H9 (cell line): Measurements from ENCODE around the gene P4HA3. TPM values are rescaled to one million over a fixed set of nuclear protein-coding genes. Genes with fewer than 3 reads are reported as not detected.

ENCODE experiments used
- DNase-seq: peaks from one replicate; pipeline ENCODE4 v3.0.0-alpha.2; 2017
- H2AFZ ChIP-seq: one replicate; pipeline ENCODE4 v1.6.1; 2013; ENCODE audit warnings: mild to moderate bottlenecking, low read length, control low read depth, moderate library complexity
- H2AK5ac ChIP-seq: 2 replicates; pipeline ENCODE4 v1.6.1; 2013; ENCODE audit warnings: low read length, control low read depth, mixed read lengths; ENCODE audit not compliant: insufficient read length
- H2BK120ac ChIP-seq: one replicate; pipeline ENCODE4 v1.6.1; 2013; ENCODE audit warnings: low read depth, mild to moderate bottlenecking, low read length, control low read depth, inconsistent platforms; ENCODE audit not compliant: poor library complexity, severe bottlenecking
- H2BK12ac ChIP-seq: 2 replicates; pipeline ENCODE4 v1.6.1; 2013; ENCODE audit warnings: low read length, control low read depth, mixed read lengths, low read depth; ENCODE audit not compliant: insufficient read length
- H2BK15ac ChIP-seq: 2 replicates; pipeline ENCODE4 v1.6.1; 2013; ENCODE audit warnings: low read depth, low read length, control low read depth
- H2BK20ac ChIP-seq: one replicate; pipeline ENCODE4 v1.6.1; 2013; ENCODE audit warnings: low read depth, mild to moderate bottlenecking, low read length, control low read depth, inconsistent platforms; ENCODE audit not compliant: poor library complexity, severe bottlenecking
- H2BK5ac ChIP-seq: 2 replicates; pipeline ENCODE4 v1.6.1; 2013; ENCODE audit warnings: low read length, control low read depth, mixed read lengths; ENCODE audit not compliant: insufficient read length
- H3K14ac ChIP-seq: 2 replicates; pipeline ENCODE4 v1.6.1; 2013; ENCODE audit warnings: low read length, control low read depth; ENCODE audit not compliant: insufficient read depth
- H3K18ac ChIP-seq: 2 replicates; pipeline ENCODE4 v1.6.1; 2013; ENCODE audit warnings: low read depth, mild to moderate bottlenecking, mixed read lengths, low read length, control low read depth; ENCODE audit not compliant: insufficient read length
- H3K23ac ChIP-seq: 2 replicates; pipeline ENCODE4 v1.6.1; 2013; ENCODE audit warnings: low read length, control low read depth, mixed read lengths, low read depth; ENCODE audit not compliant: insufficient read length
- H3K23me2 ChIP-seq: 2 replicates; pipeline ENCODE4 v1.6.1; 2013; ENCODE audit warnings: low read depth, mild to moderate bottlenecking, mixed read lengths, low read length, control low read depth; ENCODE audit not compliant: insufficient read length, poor library complexity, severe bottlenecking
- H3K27ac ChIP-seq: 2 replicates; pipeline ENCODE4 v1.5.1; 2013; ENCODE audit warnings: low read length, control low read depth, mixed read lengths, low read depth; ENCODE audit not compliant: insufficient read length
- H3K27me3 ChIP-seq: 2 replicates; pipeline ENCODE4 v1.6.1; 2013; ENCODE audit warnings: low read length, control low read depth, inconsistent platforms; ENCODE audit not compliant: insufficient read depth
- H3K4ac ChIP-seq: 2 replicates; pipeline ENCODE4 v1.6.1; 2013; ENCODE audit warnings: low read depth, mild to moderate bottlenecking, control low read depth, inconsistent platforms, low read length, moderate library complexity
- H3K4me1 ChIP-seq: 2 replicates; pipeline ENCODE4 v1.6.1; 2013; ENCODE audit warnings: low read length, control low read depth, inconsistent platforms; ENCODE audit not compliant: insufficient read depth
- H3K4me2 ChIP-seq: 2 replicates; pipeline ENCODE4 v1.6.1; 2013; ENCODE audit warnings: low read length, control low read depth, mixed read lengths; ENCODE audit not compliant: insufficient read length, insufficient read depth
- H3K56ac ChIP-seq: 2 replicates; pipeline ENCODE4 v1.6.1; 2013; ENCODE audit warnings: low read depth, mild to moderate bottlenecking, mixed read lengths, low read length, control low read depth; ENCODE audit not compliant: insufficient read length
- H3K79me1 ChIP-seq: 2 replicates; pipeline ENCODE4 v1.6.1; 2013; ENCODE audit warnings: low read depth, mild to moderate bottlenecking, moderate library complexity, low read length, control low read depth, inconsistent platforms; ENCODE audit not compliant: insufficient read depth, poor library complexity, severe bottlenecking
- H3K79me2 ChIP-seq: 2 replicates; pipeline ENCODE4 v1.6.1; 2013; ENCODE audit warnings: low read length, control low read depth, inconsistent platforms; ENCODE audit not compliant: insufficient read depth
- H3K9ac ChIP-seq: 2 replicates; pipeline ENCODE4 v1.6.1; 2013; ENCODE audit warnings: low read length, control low read depth, mixed read lengths; ENCODE audit not compliant: insufficient read length; ENCODE audit errors: extremely low read depth
- H3K9me3 ChIP-seq: one replicate; pipeline ENCODE4 v1.6.1; 2013; ENCODE audit warnings: low read depth, low read length, inconsistent platforms; ENCODE audit not compliant: control insufficient read depth
- H3T11ph ChIP-seq: one replicate; pipeline ENCODE4 v1.6.1; 2013; ENCODE audit warnings: mild to moderate bottlenecking, low read length, control low read depth, inconsistent platforms
- H4K20me1 ChIP-seq: one replicate; pipeline ENCODE4 v1.6.1; 2013; ENCODE audit not compliant: control insufficient read depth, insufficient read length, insufficient read depth
- H4K5ac ChIP-seq: 2 replicates; pipeline ENCODE4 v1.6.1; 2013; ENCODE audit warnings: low read depth, mild to moderate bottlenecking, mixed read lengths, low read length, control low read depth; ENCODE audit not compliant: insufficient read length
- H4K8ac ChIP-seq: replicated peaks from 2 replicates; pipeline ENCODE4 v1.6.1; 2013; ENCODE audit warnings: low read length, control low read depth, mixed read lengths, low read depth; ENCODE audit not compliant: insufficient read length
- H4K91ac ChIP-seq: 2 replicates; pipeline ENCODE4 v1.6.1; 2013; ENCODE audit warnings: low read depth, mild to moderate bottlenecking, moderate library complexity, mixed read lengths, low read length, control low read depth; ENCODE audit not compliant: insufficient read length
- H3K27ac Mint-ChIP-seq, 3 experiments: 2 replicates in 2 of 3; 3 replicates in 1 of 3; pipeline ENCODE4 v1.8.0; 2020 to 2021; ENCODE audit warnings: mixed read lengths in 3 of 3, mild to moderate bottlenecking in 1 of 3, moderate library complexity in 1 of 3
- H3K27me3 Mint-ChIP-seq: 2 replicates; pipeline ENCODE4 v1.8.0; 2021; ENCODE audit warnings: low read depth, mild to moderate bottlenecking, moderate library complexity, mixed read lengths
- H3K36me3 Mint-ChIP-seq, 3 experiments: 2 replicates in 2 of 3; 3 replicates in 1 of 3; pipeline ENCODE4 v1.8.0; 2020 to 2021; ENCODE audit warnings: low read depth in 3 of 3, mixed read lengths in 3 of 3; ENCODE audit not compliant: insufficient read depth in 1 of 3
- H3K4me1 Mint-ChIP-seq, 2 experiments: 2 replicates each; pipeline ENCODE4 v1.8.0; 2020; ENCODE audit warnings: mixed read lengths in 2 of 2
- H3K4me3 Mint-ChIP-seq, 2 experiments: 2 replicates in 1 of 2; 3 replicates in 1 of 2; pipeline ENCODE4 v1.8.0; 2020 to 2021; ENCODE audit warnings: mild to moderate bottlenecking in 2 of 2, mixed read lengths in 2 of 2, moderate library complexity in 1 of 2
- H3K9me3 Mint-ChIP-seq, 2 experiments: 2 replicates in 1 of 2; 3 replicates in 1 of 2; pipeline ENCODE4 v1.8.0; 2020; ENCODE audit warnings: mild to moderate bottlenecking in 2 of 2, mixed read lengths in 2 of 2, moderate library complexity in 1 of 2
- WGBS: extraction: QIAGEN DNeasy Blood & Tissue Kit; methylation state at CpG from one replicate; pipeline ENCODE4 v1.1.7; 2013; ENCODE audit warnings: missing lambda C conversion rate, low lambda C conversion rate, mixed read lengths; ENCODE audit not compliant: insufficient read length; ENCODE audit errors: extremely low coverage; 5-methylcytosine and 5-hydroxymethylcytosine counted together
- total RNA-seq: library from RNA; stranded (reverse); gene quantifications from 2 replicates; pipeline ENCODE4 v1.2.1, GENCODE V29; 2021
- TF ChIP-seq, protein P1 (sequence below): fragments of 200-600 bp; sonication (generic); conservative IDR thresholded peaks from 3 replicates; pipeline ENCODE4 v1.8.0; 2021; ENCODE audit warnings: antibody characterized with exemption, mild to moderate bottlenecking

P4HA3 gene
- total RNA-seq, 1 experiment from 2014 or later = not detected

DNA sequence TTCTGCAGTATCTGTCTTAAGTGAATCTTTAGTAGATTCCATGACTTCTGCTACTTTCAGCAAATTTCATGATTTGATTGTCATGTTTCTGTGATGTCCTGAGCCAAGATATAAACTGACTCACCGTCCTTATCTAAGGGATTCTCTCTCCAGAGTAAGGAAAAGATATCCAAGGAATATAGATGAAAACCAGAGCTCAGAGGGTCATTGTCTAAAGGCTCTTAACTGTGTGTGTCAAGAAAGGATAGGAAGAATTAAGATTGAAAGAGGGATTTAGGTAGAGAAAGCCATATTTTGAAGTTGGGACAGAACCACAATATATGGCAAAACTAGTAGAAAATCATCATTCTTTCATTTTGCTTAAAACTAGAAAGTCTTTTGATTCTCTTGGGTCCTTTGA is 89.6 kb downstream of the P4HA3 start:
- Histone ChIP-seq H3K18ac (no peak overlapping the region), H4K91ac (no peak overlapping the region), H2BK15ac (no peak overlapping the region), H2BK20ac (no peak overlapping the region), H3K27ac (no peak overlapping the region), H2AFZ (no peak overlapping the region), H3K4me2 (no peak overlapping the region), H2BK12ac (no peak overlapping the region), H3T11ph (no peak overlapping the region), H3K56ac (no peak overlapping the region), H3K9me3 (no peaks in the 10 kb centered on the region), H3K27me3 (no peaks in the 10 kb centered on the region), H2BK120ac (no peak overlapping the region), H4K5ac (no peak overlapping the region), H3K23ac (no peak overlapping the region), H3K4ac (no peak overlapping the region), H2AK5ac (no peak overlapping the region), H2BK5ac (no peak overlapping the region), H3K14ac (no peak overlapping the region), H3K79me1 (no peaks in the 10 kb centered on the region), H4K20me1 (no peaks in the 10 kb centered on the region), H3K9ac (no peak overlapping the region), H4K8ac (no peak overlapping the region), H3K79me2 (no peaks in the 10 kb centered on the region), H3K4me1 (no peaks in the 10 kb centered on the region), H3K23me2 (no peaks in the 10 kb centered on the region)
- WGBS = no CpG with 5 or more reads among the region's 1 CpG
- TF ChIP-seq, protein P1, sequence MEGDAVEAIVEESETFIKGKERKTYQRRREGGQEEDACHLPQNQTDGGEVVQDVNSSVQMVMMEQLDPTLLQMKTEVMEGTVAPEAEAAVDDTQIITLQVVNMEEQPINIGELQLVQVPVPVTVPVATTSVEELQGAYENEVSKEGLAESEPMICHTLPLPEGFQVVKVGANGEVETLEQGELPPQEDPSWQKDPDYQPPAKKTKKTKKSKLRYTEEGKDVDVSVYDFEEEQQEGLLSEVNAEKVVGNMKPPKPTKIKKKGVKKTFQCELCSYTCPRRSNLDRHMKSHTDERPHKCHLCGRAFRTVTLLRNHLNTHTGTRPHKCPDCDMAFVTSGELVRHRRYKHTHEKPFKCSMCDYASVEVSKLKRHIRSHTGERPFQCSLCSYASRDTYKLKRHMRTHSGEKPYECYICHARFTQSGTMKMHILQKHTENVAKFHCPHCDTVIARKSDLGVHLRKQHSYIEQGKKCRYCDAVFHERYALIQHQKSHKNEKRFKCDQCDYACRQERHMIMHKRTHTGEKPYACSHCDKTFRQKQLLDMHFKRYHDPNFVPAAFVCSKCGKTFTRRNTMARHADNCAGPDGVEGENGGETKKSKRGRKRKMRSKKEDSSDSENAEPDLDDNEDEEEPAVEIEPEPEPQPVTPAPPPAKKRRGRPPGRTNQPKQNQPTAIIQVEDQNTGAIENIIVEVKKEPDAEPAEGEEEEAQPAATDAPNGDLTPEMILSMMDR = no peak
- H3K4me3 Mint-ChIP-seq = no peak overlapping the region
- peaks cover 0 to under 1% of the 10 kb centered on the region in 2 experiments; a peak in 1 of 4 replicates for H3K4me1 Mint-ChIP-seq
- H3K27me3 Mint-ChIP-seq = no peaks in the 10 kb centered on the region
- H3K36me3 Mint-ChIP-seq = peaks cover 3 to 9% (median 9%) of the 10 kb centered on the region in 3 experiments
- H3K9me3 Mint-ChIP-seq = peaks cover 0 to 3% of the 10 kb centered on the region in 2 experiments; a peak in 2 of 5 replicates
- no peak overlapping the region for H3K27ac Mint-ChIP-seq
- no peak for DNase-seq
